Stimulated activated CD4-positive, alpha-beta T cell treated with anti-CD3 and anti-CD28 coated beads, Interleukin-2, amount 100 ng/mL, for 24 hours (primary cell): ENCODE results near the gene ATRN.
"Not testable (repeated sequence)": the region's sequence is repeated elsewhere in the genome, so short reads cannot be mapped to it uniquely, and the experiment has no call there.

Experiments
- DNase-seq, 2 donors: peaks; one replicate each; pipeline ENCODE4 v3.0.0-alpha.2; 2020

ATRN gene

DNA sequence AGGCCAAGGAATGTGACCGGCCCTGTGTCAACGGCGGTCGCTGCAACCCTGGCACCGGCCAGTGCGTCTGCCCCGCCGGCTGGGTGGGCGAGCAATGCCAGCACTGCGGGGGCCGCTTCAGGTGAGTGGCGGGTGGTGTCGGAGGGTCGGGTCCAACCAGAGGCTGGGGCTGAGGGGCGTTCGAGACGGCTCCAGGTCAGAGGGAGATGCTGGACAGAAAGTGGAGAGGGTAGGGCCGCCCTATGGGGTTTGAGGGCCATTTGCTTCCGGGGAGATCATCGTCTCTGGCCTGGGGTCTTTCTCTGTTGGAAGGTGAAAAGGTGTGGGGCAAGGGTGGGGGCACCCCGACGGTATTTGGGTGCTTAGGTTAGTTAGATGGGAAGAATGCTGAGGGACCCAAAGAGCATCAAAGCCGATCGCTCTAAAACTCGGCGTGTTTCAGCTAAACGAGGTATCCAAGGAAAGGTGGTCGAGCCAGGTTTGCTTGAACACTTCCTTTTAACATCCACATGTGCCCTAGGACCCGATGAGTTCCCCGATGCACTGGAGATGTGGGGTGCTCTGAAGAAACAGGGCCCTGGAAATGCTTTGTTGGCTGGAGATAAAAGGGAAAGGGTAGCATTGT is 691 bp downstream of the ATRN start:
- peak in 1 of 2 donors; percentile 24 for DNase-seq

DNA sequence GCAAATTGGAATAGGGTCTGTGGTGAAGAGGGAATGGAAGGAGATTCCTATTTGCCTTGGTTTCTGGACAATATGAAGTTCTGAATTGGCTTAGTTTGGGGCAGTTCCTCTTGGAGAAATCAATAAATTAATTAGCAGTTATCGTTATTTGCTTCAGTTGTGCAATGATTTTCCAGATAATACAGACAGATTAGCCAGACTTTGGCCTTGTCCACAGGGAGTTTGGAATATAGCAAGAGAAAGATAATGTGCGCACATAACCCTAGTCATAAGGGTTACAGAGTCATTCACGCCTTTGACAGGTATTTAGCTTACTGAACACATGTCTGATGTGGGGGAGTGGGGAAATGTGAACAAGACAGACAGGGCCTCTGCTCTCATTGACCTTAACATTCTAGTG is 1.3 kb downstream of the ATRN start:
- no peak for DNase-seq

DNA sequence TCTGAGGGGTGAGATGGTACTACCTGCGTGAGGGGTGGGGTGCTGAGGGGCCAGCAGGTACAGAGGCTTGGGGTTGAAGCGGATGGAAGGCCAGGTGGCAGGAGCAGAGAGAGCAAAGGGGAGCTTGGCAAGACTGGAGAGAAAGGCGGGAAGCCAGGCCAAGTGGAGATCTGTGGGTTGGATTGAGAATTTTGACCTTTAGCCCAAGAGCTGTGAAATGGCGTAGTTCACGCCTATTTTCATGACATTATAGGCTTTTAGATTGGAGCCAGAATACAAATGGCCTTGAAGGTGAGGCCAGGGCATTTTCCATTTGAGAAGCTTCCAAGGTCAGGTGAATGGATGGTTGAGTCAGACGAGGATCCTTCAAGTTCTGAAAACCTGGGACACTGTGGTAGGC is 2.5 kb downstream of the ATRN start:
- no peak for DNase-seq

DNA sequence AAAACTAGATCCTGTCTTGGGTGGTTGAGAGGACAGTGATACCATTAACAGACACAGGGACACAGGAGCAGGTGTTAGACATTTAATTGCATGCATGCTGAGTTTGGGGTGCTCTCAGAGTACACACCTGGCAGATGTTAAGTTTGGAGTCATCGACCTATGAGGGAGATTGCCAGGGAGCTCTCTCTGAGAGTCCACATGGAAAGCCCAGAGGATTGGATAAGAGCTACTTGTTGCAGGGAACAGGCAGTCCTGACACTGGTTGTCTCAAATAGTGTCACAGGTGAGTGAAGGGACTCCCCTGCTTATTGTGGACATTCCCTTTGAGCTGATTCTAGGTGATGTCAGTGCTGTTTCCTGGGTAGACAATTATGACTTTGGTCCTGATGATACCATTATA is 3.1 kb downstream of the ATRN start:
- DNase-seq = no peak

DNA sequence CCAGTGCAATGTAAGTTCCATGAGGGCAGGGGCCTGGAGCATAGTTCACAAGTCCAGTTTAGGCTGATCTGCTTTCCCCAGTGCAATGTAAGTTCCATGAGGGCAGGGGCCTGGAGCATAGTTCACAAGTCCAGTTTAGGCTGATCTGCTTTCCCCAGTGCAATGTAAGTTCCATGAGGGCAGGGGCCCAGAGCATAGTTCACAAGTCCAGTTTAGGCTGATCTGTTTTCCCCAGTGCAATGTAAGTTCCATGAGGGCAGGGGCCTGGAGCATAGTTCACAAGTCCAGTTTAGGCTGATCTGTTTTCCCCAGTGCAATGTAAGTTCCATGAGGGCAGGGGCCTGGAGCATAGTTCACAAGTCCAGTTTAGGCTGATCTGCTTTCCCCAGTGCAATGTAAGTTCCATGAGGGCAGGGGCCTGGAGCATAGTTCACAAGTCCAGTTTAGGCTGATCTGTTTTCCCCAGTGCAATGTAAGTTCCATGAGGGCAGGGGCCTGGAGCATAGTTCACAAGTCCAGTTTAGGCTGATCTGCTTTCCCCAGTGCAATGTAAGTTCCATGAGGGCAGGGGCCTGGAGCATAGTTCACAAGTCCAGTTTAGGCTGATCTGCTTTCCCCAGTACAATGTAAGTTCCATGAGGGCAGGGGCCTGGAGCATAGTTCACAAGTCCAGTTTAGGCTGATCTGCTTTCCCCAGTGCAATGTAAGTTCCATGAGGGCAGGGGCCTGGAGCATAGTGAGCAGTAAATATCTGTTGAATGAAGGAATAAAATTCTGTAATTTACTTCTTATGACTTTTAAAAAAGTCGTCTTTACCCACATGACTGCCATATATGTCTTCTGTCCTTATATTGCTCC is 6.4 kb downstream of the ATRN start:
- DNase-seq = not testable (repeated sequence)

DNA sequence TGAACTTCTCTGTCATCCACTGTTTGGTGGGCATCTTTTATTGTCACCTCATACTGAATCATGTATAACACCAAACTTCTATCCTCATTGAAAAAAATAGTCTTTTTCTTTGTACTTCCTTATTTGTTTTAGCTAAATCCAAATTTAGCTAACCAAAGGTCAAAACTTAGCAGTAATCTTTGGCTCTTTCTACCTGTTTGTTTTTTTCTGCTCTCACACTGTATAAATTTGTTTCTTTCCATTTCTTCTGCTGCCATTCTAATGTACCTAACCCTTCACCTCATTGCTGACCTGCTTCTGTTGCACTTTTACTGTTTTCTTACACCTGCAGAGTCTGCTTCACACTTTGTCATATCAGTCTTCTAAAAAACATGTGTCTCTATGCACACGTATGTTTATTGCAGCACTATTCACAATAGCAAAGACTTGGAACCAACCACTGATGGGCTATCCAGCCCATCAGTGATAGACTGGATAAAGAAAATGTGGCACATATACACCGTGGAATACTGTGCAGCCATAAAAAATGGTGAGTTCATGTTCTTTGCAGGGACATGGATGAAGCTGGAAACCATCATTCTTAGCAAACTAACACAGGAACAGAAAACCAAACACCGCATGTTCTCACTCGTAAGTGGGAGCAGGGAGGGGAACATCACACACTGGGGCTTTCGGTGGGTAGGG is 7.2 kb downstream of the ATRN start:
- no peak for DNase-seq

DNA sequence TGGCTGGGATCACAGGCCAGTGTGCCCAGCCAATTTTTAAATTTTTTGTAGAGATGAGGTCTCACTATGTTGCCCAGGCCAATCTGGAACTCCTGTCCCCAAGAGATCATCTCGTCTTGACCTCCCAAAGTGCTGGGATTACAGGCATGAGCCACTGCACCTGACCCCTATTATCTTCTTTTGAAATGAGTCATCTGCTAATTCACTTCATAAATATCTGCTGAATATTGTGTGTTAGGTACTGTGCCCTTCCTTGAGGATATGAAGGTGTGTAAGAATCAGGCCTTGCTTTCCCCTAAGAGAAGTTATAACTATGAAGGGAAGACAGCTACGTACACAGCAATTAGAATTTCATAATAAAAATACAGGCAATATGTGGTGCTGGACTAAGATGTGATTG is 8.2 kb downstream of the ATRN start:
- no peak for DNase-seq

DNA sequence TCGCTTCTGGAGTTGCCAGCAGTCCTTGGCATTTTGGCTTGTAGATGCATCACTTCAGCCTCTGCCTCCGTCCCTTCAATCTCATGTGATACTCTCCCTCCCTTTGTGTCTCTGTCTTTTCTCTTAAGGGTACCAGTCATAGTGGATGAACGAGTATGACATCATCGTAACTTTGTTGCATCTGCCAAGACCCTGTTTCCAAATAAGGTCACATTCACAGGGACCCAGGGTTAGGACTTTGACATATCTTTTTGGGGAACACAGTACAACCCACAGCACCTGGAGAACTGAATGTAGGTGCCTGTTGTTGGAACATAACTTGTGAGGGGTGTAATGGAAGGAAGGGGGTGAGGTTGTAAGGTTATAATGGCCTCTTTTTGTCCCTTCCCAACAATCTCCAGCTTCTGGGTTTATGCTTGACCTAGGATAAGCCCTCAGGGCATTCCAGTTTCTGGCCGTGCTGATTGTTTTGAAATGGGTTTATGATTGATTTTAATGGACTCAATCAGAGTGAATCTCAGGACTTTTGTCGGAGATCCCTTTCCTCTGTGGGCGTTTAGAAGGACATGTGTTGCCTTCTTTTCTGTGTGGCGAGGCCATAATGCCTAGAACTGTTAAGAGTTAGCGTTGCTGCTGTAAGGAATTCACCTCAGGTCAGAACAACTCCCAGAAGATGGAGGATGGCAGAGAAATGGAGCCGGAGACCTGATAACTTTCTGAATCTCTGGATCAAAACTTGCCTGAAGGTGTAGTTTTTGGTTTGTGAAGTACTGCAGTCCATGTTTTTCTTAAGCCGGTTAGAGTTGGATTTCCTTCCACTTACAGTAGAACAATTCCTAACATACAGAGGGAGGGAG is 9.2 kb downstream of the ATRN start:
- DNase-seq = no peak

DNA sequence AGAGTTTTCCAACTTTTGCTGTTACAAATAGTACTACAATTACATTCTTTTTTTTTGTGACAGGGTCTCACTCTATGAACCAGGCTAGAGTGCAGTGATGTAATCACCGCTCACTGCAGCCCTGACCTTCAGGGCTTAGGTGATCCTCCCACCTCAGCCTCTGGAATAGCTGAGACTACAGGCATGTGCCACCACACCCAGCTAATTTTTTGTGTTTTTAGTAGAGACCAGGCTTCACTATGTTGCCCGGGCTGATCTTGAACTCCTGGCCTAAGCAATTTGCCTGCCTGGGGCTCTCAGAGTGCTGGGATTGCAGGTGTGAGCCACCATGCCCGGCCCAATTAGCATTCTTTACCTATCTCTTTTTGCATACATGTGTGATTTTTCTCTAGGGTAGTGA is 12.5 kb downstream of the ATRN start:
- no peak for DNase-seq

DNA sequence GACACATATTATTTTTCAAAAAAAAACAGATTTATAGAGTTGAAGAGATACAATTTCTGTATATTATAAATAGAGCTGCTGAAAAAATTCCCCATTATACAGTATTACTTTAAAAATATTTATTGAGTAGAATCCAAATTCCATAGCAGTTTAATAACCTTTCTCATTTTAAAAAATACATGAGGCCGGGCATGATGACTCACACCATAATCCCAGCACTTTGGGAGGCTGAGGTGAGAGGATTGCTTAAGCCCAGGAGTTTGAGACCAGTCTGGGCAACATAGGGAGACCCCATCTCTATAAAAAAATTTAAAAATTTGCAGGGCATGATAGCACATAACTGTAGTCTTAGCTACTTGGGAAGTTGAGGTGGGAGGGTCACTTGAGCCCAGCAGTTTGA is 13.0 kb downstream of the ATRN start:
- DNase-seq = no peak

DNA sequence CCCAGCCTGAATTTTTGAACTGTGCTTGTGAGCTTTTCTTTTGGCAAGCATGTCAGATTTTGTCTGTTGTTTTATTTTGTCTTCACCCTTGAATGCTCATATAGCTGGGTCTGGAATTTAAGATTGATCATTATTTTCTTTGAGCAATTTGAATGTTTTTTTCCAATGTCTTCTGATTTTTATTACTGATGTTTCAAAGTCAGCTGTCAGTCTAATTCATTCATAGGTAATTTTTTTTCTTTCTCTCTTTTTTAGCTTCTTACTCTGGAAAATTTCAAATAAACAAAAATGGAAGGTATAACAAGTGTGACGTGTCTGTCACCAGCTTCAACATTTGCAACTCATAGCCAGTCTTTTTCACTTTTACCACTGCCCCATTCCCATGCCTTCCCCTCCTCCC is 15.1 kb downstream of the ATRN start:
- no peak for DNase-seq

DNA sequence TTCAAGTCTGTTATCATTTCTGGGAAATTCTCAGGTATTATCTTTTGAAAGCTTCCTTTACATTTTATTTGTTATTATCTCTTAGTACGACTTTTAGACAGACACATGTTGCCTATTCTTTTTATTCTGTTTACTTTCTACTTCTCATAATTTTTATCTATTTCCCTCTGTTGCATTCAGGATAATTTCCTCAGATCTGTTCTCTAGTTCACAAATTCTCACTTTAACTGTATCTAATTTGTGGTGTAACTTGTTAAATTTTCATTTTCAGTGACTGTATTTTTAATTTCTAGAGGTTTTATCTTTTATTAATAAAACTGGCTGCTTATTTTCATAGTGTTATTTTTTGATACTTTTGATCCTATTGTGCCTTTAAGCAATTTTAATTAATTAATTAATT is 16.0 kb downstream of the ATRN start:
- DNase-seq = no peak

DNA sequence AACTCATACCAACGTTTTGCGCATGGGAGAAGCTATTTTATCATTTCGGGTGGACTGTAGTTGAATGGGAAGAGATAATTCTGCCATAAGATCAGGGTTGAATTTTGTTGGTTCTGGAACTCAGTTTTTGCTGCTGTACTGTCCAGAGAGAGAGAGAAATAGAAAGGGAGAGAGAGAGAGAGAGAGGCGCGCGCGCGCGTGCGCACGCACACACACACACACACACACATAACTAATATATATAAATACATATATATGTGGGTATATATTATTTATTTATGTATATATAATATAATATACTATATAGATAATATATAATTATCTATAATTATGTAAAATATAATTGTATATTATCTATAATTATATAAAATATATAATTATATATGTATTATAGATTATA is 21.9 kb downstream of the ATRN start:
- no peak for DNase-seq

DNA sequence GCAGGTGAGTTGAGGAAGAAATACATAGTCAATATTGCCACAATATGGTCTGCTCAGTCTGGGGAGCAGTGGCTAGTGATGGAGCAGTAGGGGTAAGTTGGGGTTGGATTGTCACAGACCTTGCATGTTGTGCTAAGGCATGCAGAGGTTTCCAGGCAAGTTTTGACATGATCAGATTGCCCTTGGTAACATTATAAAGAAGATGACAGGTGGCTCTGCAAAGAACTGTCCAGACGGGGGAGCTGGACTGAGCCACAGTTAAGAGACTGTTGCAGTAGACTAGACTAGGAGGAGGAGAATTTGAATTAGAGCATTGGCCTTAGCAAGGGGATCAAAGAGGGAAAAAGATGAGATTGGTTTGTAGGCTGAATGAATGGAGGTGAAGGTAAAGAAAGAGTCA is 23.4 kb downstream of the ATRN start:
- DNase-seq = no peak

DNA sequence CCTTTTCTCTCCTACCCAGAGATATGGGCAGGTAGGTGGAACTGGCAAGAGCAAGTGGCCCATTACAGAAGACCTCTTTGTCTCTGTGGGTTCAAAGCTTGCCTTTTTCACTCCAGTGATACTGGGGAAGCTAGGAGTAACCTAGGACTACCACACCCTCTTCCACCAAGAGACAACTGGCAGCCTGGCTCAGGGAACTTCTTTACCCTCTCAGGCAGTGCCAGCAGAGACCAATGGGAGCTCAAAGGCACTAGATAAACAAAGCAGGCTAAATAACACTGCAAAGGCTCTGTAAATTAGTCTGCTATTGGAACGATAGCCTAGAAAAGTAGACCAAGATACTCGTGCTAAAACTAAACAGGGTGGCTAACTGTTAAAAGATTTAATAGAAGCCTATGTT is 32.1 kb downstream of the ATRN start:
- no peak for DNase-seq

DNA sequence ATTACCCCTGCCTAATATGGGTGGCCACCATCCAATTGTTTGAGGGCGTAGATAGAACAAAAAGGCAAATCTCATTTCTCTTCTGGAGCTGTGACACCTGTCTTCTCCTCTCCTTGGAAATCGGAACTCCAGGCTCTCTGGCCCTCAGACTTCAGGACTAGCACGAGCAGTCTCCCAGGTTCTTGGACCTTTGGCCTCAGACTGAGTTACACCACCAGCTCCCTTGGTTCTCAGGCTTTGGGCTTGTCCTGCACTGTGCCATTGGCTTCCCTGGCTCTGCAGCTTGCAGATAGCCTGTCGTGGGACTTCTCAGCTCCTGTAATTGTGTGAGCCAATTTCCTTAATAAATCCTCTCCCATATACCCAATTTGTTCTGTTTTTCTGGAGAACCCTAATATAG is 34.3 kb downstream of the ATRN start:
- no peak for DNase-seq

DNA sequence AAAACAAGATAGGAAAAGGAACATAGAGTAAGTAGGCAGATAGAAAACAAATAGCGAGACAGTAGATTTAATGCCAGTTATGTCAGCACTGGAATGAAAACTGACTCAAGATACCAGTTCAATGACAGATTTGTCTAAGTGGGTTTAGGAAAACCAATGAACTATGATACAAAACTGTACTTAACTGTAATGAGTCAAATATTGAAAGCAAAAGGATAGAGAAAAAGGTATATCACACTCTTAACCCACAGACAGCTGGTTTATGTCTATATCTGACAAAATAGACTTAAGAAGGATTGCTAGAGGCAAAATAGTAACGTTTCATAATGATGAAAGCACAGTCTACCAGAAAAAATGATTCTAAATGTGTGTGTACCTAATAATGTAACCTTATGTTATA is 38.2 kb downstream of the ATRN start:
- no peak for DNase-seq

DNA sequence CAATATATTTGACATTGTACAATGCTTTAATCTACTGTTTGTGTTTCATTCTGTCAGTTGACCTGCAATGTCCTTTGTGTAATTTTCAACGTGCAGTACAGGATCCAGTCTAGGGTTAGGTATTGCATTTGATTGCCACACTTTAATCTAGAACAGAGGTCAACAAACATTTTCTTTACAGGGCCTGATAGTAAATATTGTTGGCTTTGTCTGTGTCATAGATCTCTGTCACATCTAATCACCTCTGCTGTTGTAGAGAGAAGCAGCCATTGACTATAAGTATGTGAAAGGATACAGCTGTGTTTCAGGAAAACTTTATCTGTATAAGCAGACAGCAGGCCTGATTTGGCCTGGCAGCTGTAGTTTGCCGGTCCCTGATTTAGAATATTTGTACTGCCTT is 39.3 kb downstream of the ATRN start:
- DNase-seq = no peak

DNA sequence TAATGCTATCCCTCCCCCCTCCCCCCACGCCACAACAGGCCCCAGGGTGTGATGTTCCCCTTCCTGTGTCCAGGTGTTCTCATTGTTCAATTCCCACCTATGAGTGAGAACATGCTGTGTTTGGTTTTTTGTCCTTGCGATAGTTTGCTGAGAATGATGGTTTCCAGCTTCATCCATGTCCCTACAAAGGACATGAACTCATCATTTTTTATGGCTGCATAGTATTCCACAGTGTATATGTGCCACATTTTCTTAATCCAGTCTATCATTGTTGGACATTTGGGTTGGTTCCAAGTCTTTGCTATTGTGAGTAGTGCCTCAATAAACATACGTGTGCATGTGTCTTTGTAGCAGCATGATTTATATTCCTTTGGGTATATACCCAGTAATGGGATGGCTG is 41.4 kb downstream of the ATRN start:
- DNase-seq = not testable (repeated sequence)

DNA sequence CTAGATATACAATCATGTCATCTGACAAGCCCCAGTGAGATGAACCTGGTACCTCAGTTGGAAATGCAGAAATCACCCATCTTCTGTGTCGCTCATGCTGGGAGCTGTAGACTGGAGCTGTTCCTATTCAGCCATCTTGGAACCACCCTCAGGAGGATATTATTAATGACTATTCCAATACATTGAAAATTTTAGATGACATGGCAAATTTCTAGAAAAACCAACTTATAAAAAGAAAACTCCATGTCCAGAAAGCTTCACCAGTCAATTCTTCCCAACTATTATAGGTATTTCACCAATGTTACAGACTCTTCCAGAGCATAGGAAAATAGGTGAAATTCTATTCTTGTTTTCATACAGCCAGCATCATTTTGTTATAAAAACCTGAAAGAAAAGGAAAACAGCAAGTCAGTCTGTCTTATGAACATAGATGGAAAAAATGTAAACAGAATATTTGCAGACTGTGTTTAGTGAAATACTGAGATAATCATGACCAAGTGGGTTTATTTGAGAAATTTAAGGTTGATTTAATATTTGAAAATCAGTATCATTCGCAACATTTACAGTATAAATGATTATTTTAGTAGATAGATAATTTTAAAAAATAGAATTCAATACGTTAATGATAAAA is 43.3 kb downstream of the ATRN start:
- DNase-seq = no peak

DNA sequence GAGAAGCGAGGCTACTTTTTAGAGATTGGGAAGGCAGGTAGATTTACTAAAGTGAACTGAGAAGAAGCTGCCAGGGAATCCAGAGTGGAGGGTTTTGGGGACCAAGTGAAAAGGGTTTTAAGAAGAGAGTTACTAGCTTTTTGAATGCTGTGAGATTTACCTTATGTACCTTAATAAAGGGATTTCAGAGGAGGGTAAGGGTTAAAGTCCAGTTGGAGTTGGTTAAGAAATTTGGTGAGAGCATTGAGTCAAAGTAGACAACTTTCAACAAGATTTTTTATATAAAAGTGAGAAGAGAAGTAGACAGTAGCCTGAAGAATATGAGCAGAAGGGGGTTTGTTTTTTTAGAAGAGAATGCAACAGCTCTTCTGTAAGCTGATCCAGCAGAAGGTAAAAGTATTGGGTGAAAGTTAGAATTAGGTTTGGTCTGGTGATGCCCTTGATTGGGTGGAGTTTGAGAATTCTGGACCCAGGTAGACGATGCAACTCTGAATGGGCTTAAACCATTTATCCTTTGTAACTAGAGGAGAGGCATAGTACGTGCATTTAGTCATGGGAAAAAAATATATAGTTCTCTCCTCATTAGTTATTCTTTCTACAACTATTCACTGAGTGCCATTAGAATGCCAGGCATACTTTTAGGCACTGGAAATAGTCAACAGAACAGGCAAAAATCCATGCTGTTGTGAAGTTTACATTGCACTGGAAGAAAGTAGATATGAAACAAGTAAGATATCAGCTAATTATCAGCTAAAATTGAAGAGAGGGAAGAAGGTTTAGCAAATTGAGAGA is 44.8 kb downstream of the ATRN start:
- no peak for DNase-seq
